A673 (cell line): Measurements from ENCODE around the gene BARHL1. TPM values are rescaled to one million over a fixed set of nuclear protein-coding genes. Genes with fewer than 3 reads are reported as not detected.

Source experiments
- BruUV-seq: library from RNA; stranded (reverse); fragments of 400-500 nt; replicated peaks from 2 replicates; lab custom pipeline; 2021; lab: Mats Ljungman, UMichigan
- CTCF ChIA-PET: fragments of 300-600 bp; sonication (Branson Sonifier 250); formaldehyde crosslinking; loops from one replicate; lab custom pipeline; 2022; ENCODE audit warnings: antibody characterized with exemption; lab: Charles Lee
- POLR2A ChIA-PET: fragments of 300-600 bp; sonication (Branson Sonifier 250); formaldehyde crosslinking; loops from one replicate; lab custom pipeline; 2022; ENCODE audit warnings: antibody characterized with exemption; ENCODE audit not compliant: low non-redundant PET; lab: Charles Lee
- DNase-seq: peaks from one replicate; pipeline ENCODE4 v3.0.0-alpha.2; 2015; ENCODE audit warnings: low spot score
- H3K27ac ChIP-seq: fragments of 200-600 bp; sonication (generic); 2 replicates; pipeline ENCODE4 v1.5.1; 2016; ENCODE audit warnings: mixed run types, low read depth, mild to moderate bottlenecking, mixed read lengths, antibody characterized with exemption, low read length; ENCODE audit not compliant: poor library complexity, severe bottlenecking
- H3K27me3 ChIP-seq: fragments of 200-600 bp; sonication (generic); replicated peaks from 2 replicates; pipeline ENCODE4 v1.6.1; 2017; ENCODE audit warnings: mixed run types, low read depth, mild to moderate bottlenecking, mixed read lengths, antibody characterized with exemption, low read length; ENCODE audit not compliant: insufficient read depth, poor library complexity
- H3K36me3 ChIP-seq: fragments of 200-600 bp; sonication (generic); 2 replicates; pipeline ENCODE4 v1.6.1; 2016; ENCODE audit warnings: mixed run types, mild to moderate bottlenecking, mixed read lengths, antibody characterized with exemption, low read length; ENCODE audit not compliant: insufficient read depth, poor library complexity, severe bottlenecking
- H3K4me1 ChIP-seq: fragments of 200-600 bp; sonication (generic); 2 replicates; pipeline ENCODE4 v1.6.1; 2017; ENCODE audit warnings: mixed run types, mild to moderate bottlenecking, mixed read lengths, antibody characterized with exemption, low read length; ENCODE audit not compliant: insufficient read depth, poor library complexity, severe bottlenecking
- H3K4me3 ChIP-seq: fragments of 200-600 bp; sonication (generic); 2 replicates; pipeline ENCODE4 v1.5.1; 2016; ENCODE audit warnings: low read depth, mixed run types, mild to moderate bottlenecking, mixed read lengths, low read length; ENCODE audit not compliant: poor library complexity, severe bottlenecking
- H3K9me3 ChIP-seq: fragments of 200-600 bp; sonication (generic); 2 replicates; pipeline ENCODE4 v1.6.1; 2016; ENCODE audit warnings: mixed run types, low read depth, mild to moderate bottlenecking, mixed read lengths, antibody characterized with exemption, low read length; ENCODE audit not compliant: poor library complexity, severe bottlenecking
- CTCF ChIP-seq: fragments of 300-800, 200-600 bp; sonication (generic); conservative IDR thresholded peaks from 2 replicates; pipeline ENCODE4 v1.5.1; 2017; ENCODE audit warnings: low read depth, mild to moderate bottlenecking, antibody characterized with exemption, low read length, moderate library complexity, mixed read lengths
- EZH2 ChIP-seq: fragments of 200-600 bp; sonication (generic); IDR thresholded peaks from 2 replicates; pipeline ENCODE4 v1.6.1; 2017; ENCODE audit warnings: borderline replicate concordance, low read depth, mild to moderate bottlenecking, mixed read lengths, antibody characterized with exemption, low read length; ENCODE audit not compliant: poor library complexity, severe bottlenecking
- intact Hi-C: fragments of 100-400 bp; cut with micrococcal nuclease; formaldehyde crosslinking; loops from one replicate; pipeline ENCODE4 v1.10.0; 2022; ENCODE audit not compliant: unreplicated experiment
- total RNA-seq: library from RNA; stranded (reverse); gene quantifications from 2 replicates; pipeline ENCODE4 v1.2.3, GENCODE V29; 2021

Gene BARHL1
- total RNA-seq, 1 experiment from 2014 or later, result not detected

DNA sequence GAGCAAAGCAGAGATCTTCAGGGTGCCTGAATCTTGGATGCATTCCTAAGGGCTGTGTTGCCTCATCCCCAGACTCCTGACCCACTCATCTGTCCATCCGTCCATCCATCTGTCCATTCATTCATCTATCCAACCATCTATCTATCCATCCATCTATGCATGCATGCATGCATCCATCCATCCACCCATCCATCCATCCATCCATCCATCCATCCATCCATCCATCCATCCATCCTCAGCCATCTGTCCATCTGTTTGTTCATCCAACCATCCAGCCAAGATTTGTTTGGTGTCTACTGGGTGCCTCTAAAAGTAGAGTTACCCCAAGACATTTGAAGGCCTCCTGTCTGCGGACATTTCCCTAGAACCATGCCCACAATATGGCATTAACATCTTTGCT lies 27.7 kb upstream of the BARHL1 start:
- no peak for DNase-seq
- H3K27ac ChIP-seq, result no peak overlapping the region
- BruUV-seq, result no TSS peak
- POLR2A ChIA-PET, result no interaction called here
- TF ChIP-seq EZH2, result no peak
- TF ChIP-seq CTCF, result no peak
- no peaks in the 10 kb centered on the region for H3K9me3 ChIP-seq
- intact Hi-C loops, result no loop called here
- peaks cover 50% of the 10 kb centered on the region for H3K27me3 ChIP-seq
- CTCF ChIA-PET, result no interaction called here
- no peaks in the 10 kb centered on the region for H3K36me3 ChIP-seq
- no peak overlapping the region for H3K4me3 ChIP-seq
- H3K4me1 ChIP-seq, result no peaks in the 10 kb centered on the region

GRCh38 chr9:132555528-132555927 lies 26.9 kb upstream of the BARHL1 start:
- peaks cover 57% of the 10 kb centered on the region for H3K27me3 ChIP-seq
- intact Hi-C loops, result no loop called here
- no peak overlapping the region for H3K4me3 ChIP-seq
- no TSS peak for BruUV-seq
- no peaks in the 10 kb centered on the region for H3K4me1 ChIP-seq
- DNase-seq, result no peak
- ChIA-PET CTCF (no interaction called here), POLR2A (no interaction called here)
- H3K9me3 ChIP-seq, result no peaks in the 10 kb centered on the region
- TF ChIP-seq EZH2, result no peak
- no peak for TF ChIP-seq CTCF
- H3K27ac ChIP-seq, result no peak overlapping the region
- no peaks in the 10 kb centered on the region for H3K36me3 ChIP-seq

DNA sequence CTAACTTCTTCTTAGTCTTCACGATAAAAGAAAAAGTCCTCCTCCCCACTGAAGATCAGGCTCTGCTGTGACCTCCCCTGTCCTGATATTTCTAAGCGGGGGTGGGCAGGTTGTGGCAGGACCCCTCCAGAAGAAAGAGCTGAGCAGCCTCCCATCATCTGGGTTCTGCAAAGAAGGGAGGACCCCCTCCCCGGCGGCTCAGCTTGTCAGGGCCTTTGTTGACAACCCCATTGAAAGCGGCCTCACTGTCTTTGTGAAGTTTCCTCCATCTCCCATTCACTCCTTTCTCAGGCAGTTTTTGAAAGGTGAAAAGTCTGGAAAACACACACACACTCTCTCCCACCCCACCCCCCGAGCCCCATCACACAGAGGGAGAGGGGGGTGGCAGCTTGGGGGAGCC lies 26.2 kb upstream of the BARHL1 start:
- CTCF ChIA-PET, result no interaction called here

More for the DNA sequence above, 26.2 kb upstream of the BARHL1 start:
- H3K4me1 ChIP-seq, result no peaks in the 10 kb centered on the region
- peaks cover 64% of the 10 kb centered on the region for H3K27me3 ChIP-seq
- intact Hi-C loops, result no loop called here
- POLR2A ChIA-PET, result no interaction called here
- H3K36me3 ChIP-seq, result no peaks in the 10 kb centered on the region
- H3K27ac ChIP-seq, result no peak overlapping the region
- H3K4me3 ChIP-seq, result no peak overlapping the region
- DNase-seq, result no peak
- TF ChIP-seq CTCF, result no peak
- no peak for TF ChIP-seq EZH2
- no TSS peak for BruUV-seq
- H3K9me3 ChIP-seq, result no peaks in the 10 kb centered on the region
